ENCODE measurements around the gene ZNF845. TPM values are rescaled to one million over a fixed set of nuclear protein-coding genes. Genes with fewer than 3 reads are reported as not detected.
A peak's percentile ranks its signal among the peaks of the same experiment; 100 is the strongest.

ZNF845 gene
- polyA plus RNA-seq, 4 donors = 2.2 to 8.1 (median 2.5) TPM

DNA sequence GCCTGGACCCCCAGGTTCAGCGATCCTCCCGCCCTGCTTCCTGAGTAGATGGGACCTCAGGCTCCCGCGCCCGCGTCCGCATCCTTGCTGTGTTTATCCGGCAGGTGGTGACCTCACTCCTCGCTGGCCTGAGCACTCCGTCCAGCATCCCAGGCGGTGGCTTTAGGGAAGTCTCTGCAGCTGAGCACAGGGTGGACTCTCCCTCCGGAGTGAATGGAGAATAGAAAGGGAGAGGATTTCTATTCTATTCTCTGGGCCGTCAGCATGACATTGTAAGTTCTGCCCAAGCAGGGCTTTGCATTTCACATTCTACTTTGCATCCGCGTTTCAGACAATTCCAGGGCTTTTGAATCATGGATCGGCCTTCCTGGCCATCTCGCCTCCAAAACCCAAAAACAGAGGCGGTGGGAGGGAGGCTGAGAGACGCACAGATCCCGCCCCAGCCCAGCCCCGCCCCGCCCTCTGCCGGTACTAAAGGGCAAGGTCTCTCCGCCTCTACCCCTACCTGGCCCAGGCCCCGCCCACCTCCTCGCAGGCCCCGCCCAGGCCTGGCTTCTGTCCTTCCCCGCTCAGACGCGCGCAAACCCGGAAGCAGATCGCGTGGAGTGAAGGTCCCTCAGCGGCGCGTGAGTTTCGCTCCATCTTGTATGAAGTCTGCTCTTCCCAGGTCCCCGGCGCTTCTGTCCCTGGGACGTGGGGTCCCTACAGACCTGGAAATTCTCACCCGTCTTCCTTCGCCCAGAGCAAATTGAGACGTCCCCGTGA is 31.8 kb downstream of the ZNF845 start, which contains the start of gene ZNF525:
TSS of gene ZNF525 (plus strand) at position 572 of the 765 bp plus-strand sequence. CDS start 6,577 bp downstream, outside the sequence.
- H3K9me3 ChIP-seq (ENCODE audit: control insufficient read depth in 2 of 2, insufficient read depth in 1 of 2, low read depth in 1 of 2, low read length in 1 of 2) = peaks cover 0 to 3% of the 10 kb centered on the region in 2 donors
- no peaks in the 10 kb centered on the region for H3K27me3 ChIP-seq (ENCODE audit: control insufficient read depth in 3 of 3, insufficient read depth in 3 of 3, low read length in 3 of 3)
- peaks cover 0 to 7% (median 0%) of the 10 kb centered on the region in 3 donors for H3K4me1 ChIP-seq (ENCODE audit: control insufficient read depth in 3 of 3, insufficient read depth in 2 of 3, low read depth in 1 of 3, low read length in 2 of 3)
- WGBS, 3 donors = 1 to 5% (median 3%) methylated on average over 33 to 45 of the region's 45 CpGs
- H3K27ac ChIP-seq (ENCODE audit: low read depth in 1 of 3, low read length in 2 of 3) = peak within 1 kb of the TSS in 2 of 3 donors; percentile 76 to 93
- H3K4me3 ChIP-seq (ENCODE audit: low read depth in 1 of 3, low read length in 3 of 3) = peak within 1 kb of the TSS; percentile 60 to 71 (median 66)
- FAIRE-seq (no peak), DNase-seq (peak; percentile 95 to 97)
- no peaks in the 10 kb centered on the region for H3K36me3 ChIP-seq (ENCODE audit: control insufficient read depth in 3 of 3, insufficient read depth in 2 of 3, low read depth in 1 of 3, low read length in 3 of 3)

DNA sequence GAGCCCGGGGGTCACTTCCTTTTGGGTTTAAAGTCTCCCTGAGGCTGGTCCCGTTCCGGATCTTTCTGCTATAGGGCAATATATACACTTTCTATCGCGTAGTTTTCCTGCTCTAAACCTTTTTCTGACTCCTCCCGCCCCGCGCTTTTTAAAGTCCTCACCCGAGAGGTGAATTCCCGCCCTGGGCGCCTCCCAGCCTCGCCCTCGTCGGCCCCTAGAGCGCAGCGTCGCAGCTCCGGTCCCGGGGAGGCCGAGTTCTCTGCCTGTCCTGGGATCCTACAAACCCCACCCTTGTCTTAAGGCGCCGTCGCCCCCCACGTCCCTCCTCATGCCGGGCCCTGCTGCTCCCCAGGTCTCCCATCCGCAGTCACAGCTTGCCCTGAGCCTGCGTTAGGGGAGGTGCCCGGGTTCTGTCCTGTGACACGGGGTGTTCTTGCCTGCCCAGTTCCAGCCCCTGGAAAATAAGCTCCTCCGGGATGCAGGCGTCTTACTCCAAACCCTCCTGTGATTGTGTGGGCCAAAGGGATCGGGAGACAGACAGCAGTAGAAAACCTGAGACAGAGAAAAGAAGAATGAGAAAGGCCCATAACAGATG is 32.4 kb downstream of the ZNF845 start:
- peak overlapping the region; percentile 60 to 71 (median 66) for H3K4me3 ChIP-seq (ENCODE audit: low read depth in 1 of 3, low read length in 3 of 3)
- H3K27ac ChIP-seq (ENCODE audit: low read depth in 1 of 3, low read length in 2 of 3) = peak overlapping the region in 2 of 3 donors; percentile 76 to 93
- H3K9me3 ChIP-seq (ENCODE audit: control insufficient read depth in 2 of 2, insufficient read depth in 1 of 2, low read depth in 1 of 2, low read length in 1 of 2) = peaks cover 0 to 3% of the 10 kb centered on the region in 2 donors
- WGBS, 3 donors = 0 to 1% (median 1%) methylated on average over 20 to 32 of the region's 32 CpGs
- H3K4me1 ChIP-seq (ENCODE audit: control insufficient read depth in 3 of 3, insufficient read depth in 2 of 3, low read depth in 1 of 3, low read length in 2 of 3) = peaks cover 0 to 7% (median 0%) of the 10 kb centered on the region in 3 donors
- FAIRE-seq = no peak
- no peaks in the 10 kb centered on the region for H3K27me3 ChIP-seq (ENCODE audit: control insufficient read depth in 3 of 3, insufficient read depth in 3 of 3, low read length in 3 of 3)
- peaks cover 0 to 2% (median 0%) of the 10 kb centered on the region in 3 donors for H3K36me3 ChIP-seq (ENCODE audit: control insufficient read depth in 3 of 3, insufficient read depth in 2 of 3, low read depth in 1 of 3, low read length in 3 of 3)
- no peak for DNase-seq

DNA sequence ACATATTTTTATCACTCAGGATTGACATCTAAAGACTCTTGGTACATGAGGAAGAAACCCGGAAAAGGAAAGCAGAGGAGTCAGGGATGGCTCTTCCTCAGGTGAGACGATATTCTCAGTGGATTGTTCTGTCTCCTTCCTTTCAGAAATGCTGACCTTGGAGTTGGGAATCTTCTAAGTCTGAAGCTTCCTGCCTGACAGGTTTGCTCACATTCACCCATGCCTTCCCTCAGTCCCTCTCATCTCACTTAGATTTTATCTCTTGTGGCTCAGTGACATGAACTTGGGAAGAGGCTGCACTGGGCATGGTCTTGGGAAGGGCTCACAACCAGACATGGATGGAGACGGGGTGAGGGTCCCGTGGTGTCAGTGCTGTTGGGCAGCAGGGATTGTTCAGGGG is 38.6 kb downstream of the ZNF845 start:
- H3K36me3 ChIP-seq (ENCODE audit: control insufficient read depth in 3 of 3, insufficient read depth in 2 of 3, low read depth in 1 of 3, low read length in 3 of 3) = peaks cover 0 to 34% (median 5%) of the 10 kb centered on the region in 3 donors
- no peaks in the 10 kb centered on the region for H3K4me1 ChIP-seq (ENCODE audit: control insufficient read depth in 3 of 3, insufficient read depth in 2 of 3, low read depth in 1 of 3, low read length in 2 of 3)
- no peak for FAIRE-seq
- no peak for DNase-seq
- H3K27ac ChIP-seq (ENCODE audit: low read depth in 1 of 3, low read length in 2 of 3) = no peak overlapping the region
- H3K9me3 ChIP-seq (ENCODE audit: control insufficient read depth in 2 of 2, insufficient read depth in 1 of 2, low read depth in 1 of 2, low read length in 1 of 2) = peaks cover 0 to 14% of the 10 kb centered on the region in 2 donors
- no peak overlapping the region for H3K4me3 ChIP-seq (ENCODE audit: low read depth in 1 of 3, low read length in 3 of 3)
- H3K27me3 ChIP-seq (ENCODE audit: control insufficient read depth in 3 of 3, insufficient read depth in 3 of 3, low read length in 3 of 3) = no peaks in the 10 kb centered on the region
- 88 to 97% (median 96%) methylated on average over 4 of the region's 4 CpGs for WGBS, 3 donors

DNA sequence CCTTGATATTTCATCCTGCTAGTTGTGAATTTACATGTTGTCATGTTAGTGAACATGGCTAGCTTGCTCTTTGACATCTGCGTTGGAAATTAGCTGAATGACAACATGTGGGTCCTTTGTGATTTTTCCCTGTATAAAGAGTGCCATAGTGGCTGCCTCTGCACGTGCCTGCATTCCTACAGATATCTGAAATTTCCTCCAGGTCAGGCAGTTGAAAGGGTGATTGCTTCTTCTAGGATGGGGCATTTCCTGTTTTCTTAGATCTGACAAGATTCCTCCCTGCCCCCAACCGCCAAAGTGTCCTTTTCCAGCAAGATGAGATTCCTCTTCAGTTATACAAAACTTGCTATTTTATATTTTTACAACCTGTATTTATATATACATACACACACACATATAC is 40.7 kb downstream of the ZNF845 start:
- H3K27ac ChIP-seq (ENCODE audit: low read depth in 1 of 3, low read length in 2 of 3) = no peak overlapping the region
- H3K36me3 ChIP-seq (ENCODE audit: control insufficient read depth in 3 of 3, insufficient read depth in 2 of 3, low read depth in 1 of 3, low read length in 3 of 3) = peaks cover 5 to 48% (median 7%) of the 10 kb centered on the region in 3 donors
- H3K4me1 ChIP-seq (ENCODE audit: control insufficient read depth in 3 of 3, insufficient read depth in 2 of 3, low read depth in 1 of 3, low read length in 2 of 3) = no peaks in the 10 kb centered on the region
- 63 to 80% (median 70%) methylated on average over 3 of the region's 3 CpGs for WGBS, 3 donors
- no peak overlapping the region for H3K4me3 ChIP-seq (ENCODE audit: low read depth in 1 of 3, low read length in 3 of 3)
- FAIRE-seq = no peak
- no peaks in the 10 kb centered on the region for H3K27me3 ChIP-seq (ENCODE audit: control insufficient read depth in 3 of 3, insufficient read depth in 3 of 3, low read length in 3 of 3)
- no peak for DNase-seq
- H3K9me3 ChIP-seq (ENCODE audit: control insufficient read depth in 2 of 2, insufficient read depth in 1 of 2, low read depth in 1 of 2, low read length in 1 of 2) = peaks cover 0 to 23% of the 10 kb centered on the region in 2 donors

DNA sequence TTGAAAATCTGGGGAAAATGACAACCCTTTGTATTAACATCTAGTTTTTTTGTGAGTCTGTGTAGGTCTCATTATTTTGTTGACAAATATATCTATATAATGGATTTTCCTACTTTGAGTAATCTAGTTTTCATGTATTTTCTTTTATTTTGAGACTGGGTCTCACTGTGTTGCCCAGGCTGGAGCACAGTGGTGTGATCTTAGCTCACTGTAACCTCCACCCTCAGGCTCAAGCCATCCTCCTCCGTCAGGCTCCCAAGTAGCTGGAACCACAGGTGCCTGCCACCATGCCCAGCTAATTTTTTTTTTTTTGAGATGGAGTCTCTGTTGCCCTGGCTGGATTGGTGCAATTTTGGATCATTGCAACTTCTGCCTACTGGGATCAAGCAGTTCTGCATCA is 41.2 kb downstream of the ZNF845 start:
- H3K27me3 ChIP-seq (ENCODE audit: control insufficient read depth in 3 of 3, insufficient read depth in 3 of 3, low read length in 3 of 3) = no peaks in the 10 kb centered on the region
- peaks cover 0 to 27% of the 10 kb centered on the region in 2 donors for H3K9me3 ChIP-seq (ENCODE audit: control insufficient read depth in 2 of 2, insufficient read depth in 1 of 2, low read depth in 1 of 2, low read length in 1 of 2)
- no peak for FAIRE-seq
- no peaks in the 10 kb centered on the region for H3K4me1 ChIP-seq (ENCODE audit: control insufficient read depth in 3 of 3, insufficient read depth in 2 of 3, low read depth in 1 of 3, low read length in 2 of 3)
- no peak overlapping the region for H3K27ac ChIP-seq (ENCODE audit: low read depth in 1 of 3, low read length in 2 of 3)
- peaks cover 5 to 52% (median 7%) of the 10 kb centered on the region in 3 donors for H3K36me3 ChIP-seq (ENCODE audit: control insufficient read depth in 3 of 3, insufficient read depth in 2 of 3, low read depth in 1 of 3, low read length in 3 of 3)
- WGBS, 3 donors = 86 to 100% (median 96%) methylated on average over 1 of the region's 1 CpG
- H3K4me3 ChIP-seq (ENCODE audit: low read depth in 1 of 3, low read length in 3 of 3) = no peak overlapping the region
- DNase-seq = no peak

DNA sequence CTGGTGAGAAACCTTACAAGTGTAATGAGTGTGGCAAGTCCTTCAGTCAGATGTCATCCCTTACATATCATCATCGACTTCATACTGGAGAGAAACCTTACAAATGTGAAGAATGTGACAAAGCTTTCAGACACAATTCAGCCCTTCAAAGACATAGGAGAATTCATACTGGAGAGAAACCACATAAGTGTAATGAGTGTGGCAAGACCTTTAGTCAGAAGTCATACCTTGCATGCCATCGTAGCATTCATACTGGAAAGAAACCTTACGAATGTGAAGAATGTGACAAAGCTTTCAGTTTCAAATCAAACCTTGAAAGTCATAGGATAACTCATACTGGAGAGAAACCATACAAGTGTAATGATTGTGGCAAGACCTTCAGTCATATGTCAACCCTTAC is 47.8 kb downstream of the ZNF845 start:
- DNase-seq = no peak
- Histone ChIP-seq H3K4me3 (ENCODE audit: low read depth in 1 of 3, low read length in 3 of 3) (no peak overlapping the region), H3K4me1 (ENCODE audit: control insufficient read depth in 3 of 3, insufficient read depth in 2 of 3, low read depth in 1 of 3, low read length in 2 of 3) (no peaks in the 10 kb centered on the region), H3K9me3 (ENCODE audit: control insufficient read depth in 2 of 2, insufficient read depth in 1 of 2, low read depth in 1 of 2, low read length in 1 of 2) (peaks cover 0 to 49% of the 10 kb centered on the region in 2 donors), H3K27me3 (ENCODE audit: control insufficient read depth in 3 of 3, insufficient read depth in 3 of 3, low read length in 3 of 3) (no peaks in the 10 kb centered on the region), H3K27ac (ENCODE audit: low read depth in 1 of 3, low read length in 2 of 3) (no peak overlapping the region), H3K36me3 (ENCODE audit: control insufficient read depth in 3 of 3, insufficient read depth in 2 of 3, low read depth in 1 of 3, low read length in 3 of 3) (peaks cover 6 to 32% (median 11%) of the 10 kb centered on the region in 3 donors)
- WGBS, 3 donors = 96 to 98% (median 96%) methylated on average over 3 of the region's 3 CpGs
- no peak for FAIRE-seq

DNA sequence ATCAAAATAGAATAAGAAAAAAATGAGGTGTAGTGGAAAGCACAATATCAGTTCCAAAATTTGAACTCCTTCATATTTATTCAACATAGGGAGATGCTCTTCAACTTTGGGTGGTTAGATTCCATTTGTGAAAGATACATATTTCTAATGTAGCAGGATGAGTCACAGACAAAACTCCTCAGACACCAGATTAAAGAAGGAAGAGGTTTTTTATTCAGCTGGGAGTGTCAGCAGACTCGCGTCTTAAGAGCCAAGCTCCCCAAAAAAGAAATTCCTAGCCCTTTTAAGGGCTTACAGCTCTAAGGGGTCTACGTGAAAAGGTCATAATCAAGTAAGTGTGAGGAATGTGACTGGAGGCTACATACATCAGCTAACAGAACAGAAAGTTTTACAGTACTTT is 54.6 kb downstream of the ZNF845 start:
- H3K9me3 ChIP-seq (ENCODE audit: control insufficient read depth in 2 of 2, insufficient read depth in 1 of 2, low read depth in 1 of 2, low read length in 1 of 2) = peaks cover 0 to 44% of the 10 kb centered on the region in 2 donors
- H3K27me3 ChIP-seq (ENCODE audit: control insufficient read depth in 3 of 3, insufficient read depth in 3 of 3, low read length in 3 of 3) = no peaks in the 10 kb centered on the region
- no peaks in the 10 kb centered on the region for H3K4me1 ChIP-seq (ENCODE audit: control insufficient read depth in 3 of 3, insufficient read depth in 2 of 3, low read depth in 1 of 3, low read length in 2 of 3)
- H3K4me3 ChIP-seq (ENCODE audit: low read depth in 1 of 3, low read length in 3 of 3) = no peak overlapping the region
- peaks cover 0 to 3% (median 0%) of the 10 kb centered on the region in 3 donors for H3K36me3 ChIP-seq (ENCODE audit: control insufficient read depth in 3 of 3, insufficient read depth in 2 of 3, low read depth in 1 of 3, low read length in 3 of 3)
- no peak overlapping the region for H3K27ac ChIP-seq (ENCODE audit: low read depth in 1 of 3, low read length in 2 of 3)
- FAIRE-seq (no peak), DNase-seq (no peak)
- WGBS, 3 donors = 81 to 97% (median 96%) methylated on average over 3 of the region's 3 CpGs

DNA sequence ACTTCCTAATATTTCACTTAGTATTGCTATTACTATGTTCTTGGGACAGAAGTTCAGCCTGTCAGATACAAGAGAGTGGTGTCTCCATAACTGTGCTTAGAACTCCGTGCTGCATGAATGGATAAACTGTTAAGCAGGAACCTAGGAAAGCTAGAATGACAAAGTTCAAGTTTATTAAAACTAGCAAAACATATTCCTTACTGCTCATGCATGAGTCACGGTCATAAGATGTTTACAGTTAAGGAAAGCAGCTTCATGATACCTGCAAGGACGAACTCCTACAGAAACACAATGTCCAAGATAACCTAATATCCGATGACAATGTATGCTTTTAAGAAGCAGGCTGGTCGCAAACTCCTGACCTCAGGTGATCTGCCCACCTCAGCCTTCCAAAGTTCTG is 55.4 kb downstream of the ZNF845 start:
- DNase-seq (peak in 1 of 2 donors; percentile 30), FAIRE-seq (no peak)
- H3K9me3 ChIP-seq (ENCODE audit: control insufficient read depth in 2 of 2, insufficient read depth in 1 of 2, low read depth in 1 of 2, low read length in 1 of 2) = peaks cover 0 to 43% of the 10 kb centered on the region in 2 donors
- no peaks in the 10 kb centered on the region for H3K27me3 ChIP-seq (ENCODE audit: control insufficient read depth in 3 of 3, insufficient read depth in 3 of 3, low read length in 3 of 3)
- no peak overlapping the region for H3K4me3 ChIP-seq (ENCODE audit: low read depth in 1 of 3, low read length in 3 of 3)
- H3K4me1 ChIP-seq (ENCODE audit: control insufficient read depth in 3 of 3, insufficient read depth in 2 of 3, low read depth in 1 of 3, low read length in 2 of 3) = no peaks in the 10 kb centered on the region
- H3K36me3 ChIP-seq (ENCODE audit: control insufficient read depth in 3 of 3, insufficient read depth in 2 of 3, low read depth in 1 of 3, low read length in 3 of 3) = peaks cover 0 to 3% (median 0%) of the 10 kb centered on the region in 3 donors
- no peak overlapping the region for H3K27ac ChIP-seq (ENCODE audit: low read depth in 1 of 3, low read length in 2 of 3)
- 57 to 81% (median 66%) methylated on average over 5 of the region's 5 CpGs for WGBS, 3 donors
